Left ventricle myocardium inferior (tissue), 1 donor: ENCODE data around the gene EEIG1. TPM values are rescaled to one million over a fixed set of nuclear protein-coding genes. Genes with fewer than 3 reads are reported as not detected.

ENCODE experiments used
- DNase-seq: peaks from one replicate; pipeline ENCODE4 v3.0.0-alpha.2; 2020
- H3K27ac ChIP-seq: fragments of 200-600 bp; replicated peaks from 2 replicates; pipeline ENCODE4 v1.8.0; 2021
- H3K27me3 ChIP-seq: fragments of 200-600 bp; 2 replicates; pipeline ENCODE4 v1.8.0; 2021; ENCODE audit warnings: low read depth
- H3K36me3 ChIP-seq: fragments of 200-600 bp; 2 replicates; pipeline ENCODE4 v1.8.0; 2021
- H3K4me1 ChIP-seq: fragments of 200-600 bp; 2 replicates; pipeline ENCODE4 v1.8.0; 2021
- H3K4me3 ChIP-seq: fragments of 200-600 bp; 2 replicates; pipeline ENCODE4 v1.8.0; 2021; ENCODE audit warnings: mild to moderate bottlenecking, moderate library complexity
- H3K9me3 ChIP-seq: fragments of 200-600 bp; replicated peaks from 2 replicates; pipeline ENCODE4 v1.8.0; 2021
- CTCF ChIP-seq: fragments of 200-600 bp; IDR thresholded peaks from 2 replicates; pipeline ENCODE4 v1.8.0; 2021; ENCODE audit warnings: antibody characterized with exemption, mild to moderate bottlenecking, borderline replicate concordance
- intact Hi-C: fragments of 100-400 bp; cut with micrococcal nuclease; formaldehyde crosslinking; loops from one replicate; pipeline ENCODE4 v1.11.0; 2022
- total RNA-seq: library from RNA; stranded (reverse); fragmentation: NEBNext Ultra II Directional; extraction: Animal tissue kit (Norgen Biotek cat#: 25700); gene quantifications from one replicate; pipeline ENCODE4 v1.2.1, GENCODE V29; 2021
- donor health status: DM: no; HTN: yes; CAD: no; lungs with severe emphysema.

The EEIG1 gene
- total RNA-seq, 1 donor from 2014 or later: 20.7 TPM

- DNase-seq: peak; percentile 46
- peak overlapping the region; percentile 2 for H3K4me3 ChIP-seq
- intact Hi-C loops: no loop called here
Measured at GRCh38 chr9:127973169-127974000, 7.4 kb downstream of the EEIG1 start.

GRCh38 chr9:127972236-127972871 is 8.4 kb downstream of the EEIG1 start:
- H3K4me1 ChIP-seq: peaks cover 100% of the 10 kb centered on the region
- no peak for TF ChIP-seq CTCF
- no peaks in the 10 kb centered on the region for H3K36me3 ChIP-seq
- DNase-seq: peak; percentile 69
- intact Hi-C loops: no loop called here
- H3K27ac ChIP-seq: peak overlapping the region; percentile 95
- H3K27me3 ChIP-seq: no peaks in the 10 kb centered on the region
- H3K4me3 ChIP-seq: peak overlapping the region; percentile 2
- H3K9me3 ChIP-seq: no peaks in the 10 kb centered on the region

More at GRCh38 chr9:127973169-127974000, 7.4 kb downstream of the EEIG1 start:
- H3K9me3 ChIP-seq: no peaks in the 10 kb centered on the region
- peak; percentile 28 for TF ChIP-seq CTCF
- no peaks in the 10 kb centered on the region for H3K27me3 ChIP-seq
- H3K27ac ChIP-seq: peak overlapping the region; percentile 95
- peaks cover 100% of the 10 kb centered on the region for H3K4me1 ChIP-seq
- no peaks in the 10 kb centered on the region for H3K36me3 ChIP-seq

- intact Hi-C loops: no loop called here
Measured at GRCh38 chr9:127971357-127972235, 9.2 kb downstream of the EEIG1 start.

GRCh38 chr9:127970401-127971313 is 10.1 kb downstream of the EEIG1 start:
- no peak overlapping the region for H3K4me3 ChIP-seq
- intact Hi-C loops: no loop called here

More at GRCh38 chr9:127971357-127972235, 9.2 kb downstream of the EEIG1 start:
- H3K27ac ChIP-seq: peak overlapping the region; percentile 95
- H3K27me3 ChIP-seq: no peaks in the 10 kb centered on the region
- peaks cover 100% of the 10 kb centered on the region for H3K4me1 ChIP-seq
- DNase-seq: no peak
- no peak for TF ChIP-seq CTCF
- H3K4me3 ChIP-seq: peak overlapping the region; percentile 2
- no peaks in the 10 kb centered on the region for H3K9me3 ChIP-seq
- no peaks in the 10 kb centered on the region for H3K36me3 ChIP-seq

More at GRCh38 chr9:127970401-127971313, 10.1 kb downstream of the EEIG1 start:
- Histone ChIP-seq H3K27me3 (no peaks in the 10 kb centered on the region), H3K27ac (peak overlapping the region; percentile 95), H3K4me1 (peaks cover 100% of the 10 kb centered on the region), H3K36me3 (no peaks in the 10 kb centered on the region), H3K9me3 (no peaks in the 10 kb centered on the region)
- TF ChIP-seq CTCF: no peak
- no peak for DNase-seq
